HepG2 (cell line): ENCODE data around the gene ICAM3. TPM values are rescaled to one million over a fixed set of nuclear protein-coding genes. Genes with fewer than 3 reads are reported as not detected.

Experiments
- ATF4 ChIP-seq, 2 experiments: fragments of 450-650 bp in 1 of 2; sonication (generic) in 1 of 2; formaldehyde crosslinking; IDR thresholded peaks; 2 replicates each; pipeline versions ENCODE4 v1.5.0 to v1.8.0; 2020 to 2022; ENCODE audit warnings: mild to moderate bottlenecking in 1 of 2, missing genetic modification reagents in 1 of 2
- CC2D1A ChIP-seq: sonication (generic); formaldehyde crosslinking; IDR thresholded peaks from 2 replicates; pipeline ENCODE4 v1.8.1; 2023; ENCODE audit warnings: mild to moderate bottlenecking, missing genetic modification reagents
- KLF6 ChIP-seq: IDR thresholded peaks from 2 replicates; pipeline ENCODE4 v1.8.0; 2016; ENCODE audit warnings: missing biosample characterization, missing genetic modification reagents
- RXRB ChIP-seq: IDR thresholded peaks from 2 replicates; pipeline ENCODE4 v1.6.1; 2016; ENCODE audit warnings: borderline replicate concordance, missing genetic modification reagents, missing compliant biosample characterization
- SNAPC4 ChIP-seq: sonication (generic); formaldehyde crosslinking; IDR thresholded peaks from 2 replicates; pipeline ENCODE4 v1.4.0; 2020; ENCODE audit warnings: mild to moderate bottlenecking, missing genetic modification reagents
- ZNF407 ChIP-seq: sonication (generic); formaldehyde crosslinking; IDR thresholded peaks from one replicate; pipeline ENCODE4 v1.5.1; 2020; ENCODE audit warnings: mild to moderate bottlenecking, missing genetic modification reagents; ENCODE audit errors: not compliant biosample characterization
- ZNF687 ChIP-seq: sonication (generic); formaldehyde crosslinking; IDR thresholded peaks from 2 replicates; pipeline ENCODE4 v1.5.1; 2020; ENCODE audit warnings: mild to moderate bottlenecking, missing genetic modification reagents, moderate library complexity
- polyA plus RNA-seq, 8 experiments: library from polyadenylated mRNA; depleted of rRNA in 3 of 8; stranded (reverse) in 7 of 8; unstranded in 1 of 8; fragments of >200 nt; fragmentation: Illumina TruSeq in 4 of 8; extraction: Trizol in 4 of 8; gene quantifications; 2 replicates each; pipeline versions ENCODE4 v1.2.1 to v1.2.3, GENCODE V29; 2011 to 2016; ENCODE audit warnings: low read depth in 4 of 8, missing spikeins in 1 of 8, mixed read lengths in 1 of 8; ENCODE audit not compliant: insufficient read depth in 1 of 8
- total RNA-seq, 5 experiments: library from RNA; depleted of rRNA; stranded (reverse); fragments of >200 nt; fragmentation: Illumina TruSeq; extraction: Trizol; gene quantifications; 2 replicates each; pipeline ENCODE4 v1.2.3, GENCODE V29; 2016; ENCODE audit warnings: low read depth in 1 of 5

The ICAM3 gene
- total and polyA plus RNA-seq, 2 of the 13 experiments (the other 11 are each of a cell fraction or from before 2014, with no cell fraction given): 14.1 to 21.0 TPM

GRCh38 chr19:10295847-10296591 lies 43.4 kb downstream of the ICAM3 start (continued):
- TF ChIP-seq ZNF687 (CRISPR knock-in tag) (peak; percentile 84), RXRB (no peak), CC2D1A (CRISPR knock-in tag) (no peak), SNAPC4 (CRISPR knock-in tag) (no peak), ZNF407 (CRISPR knock-in tag) (no peak), ATF4 (CRISPR knock-in tag; IDR thresholded peaks at IDR 0.05) (no peak), KLF6 (no peak)
